ENCODE measurements around the gene RERE.
A peak's percentile ranks its signal among the peaks of the same experiment; 100 is the strongest.

RERE gene

GRCh38 chr1:8663090-8663802 is 154.2 kb downstream of the RERE start:
- DNase-seq: no peak

- no peak for DNase-seq
Observed at GRCh38 chr1:8662380-8663072, 154.9 kb downstream of the RERE start.

GRCh38 chr1:8661185-8662110 is 156.0 kb downstream of the RERE start:
- peak; percentile 53 for DNase-seq

GRCh38 chr1:8660411-8660828 is 157.0 kb downstream of the RERE start:
- DNase-seq: no peak

- no peak for DNase-seq
Observed at GRCh38 chr1:8659593-8659992, 157.8 kb downstream of the RERE start.

GRCh38 chr1:8653878-8654277 is 163.6 kb downstream of the RERE start:
- no peak for DNase-seq

- DNase-seq: no peak
Observed at GRCh38 chr1:8652467-8653046, 164.9 kb downstream of the RERE start.

GRCh38 chr1:8651962-8652361 is 165.5 kb downstream of the RERE start:
- DNase-seq: no peak

- DNase-seq: peak; percentile 12
Observed at GRCh38 chr1:8651236-8651890, 166.1 kb downstream of the RERE start.

GRCh38 chr1:8649875-8650274 is 167.6 kb downstream of the RERE start:
- DNase-seq: no peak

GRCh38 chr1:8649027-8649426 is 168.4 kb downstream of the RERE start:
- DNase-seq: no peak

- DNase-seq: no peak
Observed at GRCh38 chr1:8646996-8647395, 170.4 kb downstream of the RERE start.

- no peak for DNase-seq
Observed at GRCh38 chr1:8646189-8646588, 171.3 kb downstream of the RERE start.

GRCh38 chr1:8643542-8644536 is 173.6 kb downstream of the RERE start:
- no peak for DNase-seq

- no peak for DNase-seq
Observed at GRCh38 chr1:8642114-8642513, 175.3 kb downstream of the RERE start.

- no peak for DNase-seq
Observed at GRCh38 chr1:8641377-8641997, 176.0 kb downstream of the RERE start.

GRCh38 chr1:8640950-8641349 is 176.5 kb downstream of the RERE start:
- no peak for DNase-seq

- DNase-seq: no peak
Observed at GRCh38 chr1:8639148-8639547, 178.3 kb downstream of the RERE start.

- no peak for DNase-seq
Observed at GRCh38 chr1:8633741-8634501, 183.5 kb downstream of the RERE start.

GRCh38 chr1:8632102-8632501 is 185.3 kb downstream of the RERE start:
- peak; percentile 2 for DNase-seq

Measured in CD4-positive, alpha-beta T cell treated with Interleukin-6 for 4 hours (primary cell).